Measurements from ENCODE around the gene UBXN1.

GRCh38 chr11:62708793-62709192 is 29.9 kb upstream of the UBXN1 start:
- TF ChIP-seq CTCF (IDR thresholded peaks at IDR 0.05) (no peak), ZFX (IDR thresholded peaks at IDR 0.05; ENCODE audit: borderline replicate concordance) (no peak)
